ENCODE results near the gene SLC45A1. TPM values are rescaled to one million over a fixed set of nuclear protein-coding genes. Genes with fewer than 3 reads are reported as not detected.
"Not testable (repeated sequence)": the region's sequence is repeated elsewhere in the genome, so short reads cannot be mapped to it uniquely, and the experiment has no call there.

SLC45A1 gene
- polyA plus RNA-seq, 1 donor, result 0.52 TPM

- no peak for DNase-seq (ENCODE audit: low read depth)
Measured at GRCh38 chr1:8367571-8368194, 49.8 kb downstream of the SLC45A1 start.

- DNase-seq (ENCODE audit: low read depth), result no peak
Measured at GRCh38 chr1:8368956-8369639, 51.2 kb downstream of the SLC45A1 start.

- no peak for DNase-seq (ENCODE audit: low read depth)
Measured at GRCh38 chr1:8370046-8370881, 52.4 kb downstream of the SLC45A1 start.

- no peak for DNase-seq (ENCODE audit: low read depth)
Measured at GRCh38 chr1:8370905-8371315, 53.0 kb downstream of the SLC45A1 start.

GRCh38 chr1:8371372-8371991 lies 53.6 kb downstream of the SLC45A1 start:
- no peak for DNase-seq (ENCODE audit: low read depth)

- DNase-seq (ENCODE audit: low read depth), result no peak
Measured at GRCh38 chr1:8373125-8373524, 55.2 kb downstream of the SLC45A1 start.

- peak; percentile 84 for DNase-seq (ENCODE audit: low read depth)
Measured at GRCh38 chr1:8373581-8374241, 55.8 kb downstream of the SLC45A1 start.

- DNase-seq (ENCODE audit: low read depth), result no peak
Measured at GRCh38 chr1:8374356-8374755, 56.4 kb downstream of the SLC45A1 start.

GRCh38 chr1:8374812-8375211 lies 56.9 kb downstream of the SLC45A1 start:
- DNase-seq (ENCODE audit: low read depth), result no peak

- DNase-seq (ENCODE audit: low read depth), result no peak
Measured at GRCh38 chr1:8376358-8376840, 58.5 kb downstream of the SLC45A1 start.

- no peak for DNase-seq (ENCODE audit: low read depth)
Measured at GRCh38 chr1:8377271-8377981, 59.5 kb downstream of the SLC45A1 start.

- DNase-seq (ENCODE audit: low read depth), result no peak
Measured at GRCh38 chr1:8378178-8378577, 60.3 kb downstream of the SLC45A1 start.

GRCh38 chr1:8378981-8379470 lies 61.1 kb downstream of the SLC45A1 start:
- DNase-seq (ENCODE audit: low read depth), result no peak

- DNase-seq (ENCODE audit: low read depth), result no peak
Measured at GRCh38 chr1:8379513-8380186, 61.7 kb downstream of the SLC45A1 start.

- not testable (repeated sequence) for DNase-seq (ENCODE audit: low read depth)
Measured at GRCh38 chr1:8380310-8380709, 62.4 kb downstream of the SLC45A1 start.

- no peak for DNase-seq (ENCODE audit: low read depth)
Measured at GRCh38 chr1:8381618-8382017, 63.7 kb downstream of the SLC45A1 start.

GRCh38 chr1:8382051-8382505 lies 64.2 kb downstream of the SLC45A1 start:
- DNase-seq (ENCODE audit: low read depth), result no peak

GRCh38 chr1:8382608-8383505 lies 64.9 kb downstream of the SLC45A1 start:
- DNase-seq (ENCODE audit: low read depth), result no peak

- no peak for DNase-seq (ENCODE audit: low read depth)
Measured at GRCh38 chr1:8384088-8384487, 66.2 kb downstream of the SLC45A1 start.

Data from forelimb muscle (tissue), 1 donor.